ENCODE measurements around the gene EFCAB6.

DNA sequence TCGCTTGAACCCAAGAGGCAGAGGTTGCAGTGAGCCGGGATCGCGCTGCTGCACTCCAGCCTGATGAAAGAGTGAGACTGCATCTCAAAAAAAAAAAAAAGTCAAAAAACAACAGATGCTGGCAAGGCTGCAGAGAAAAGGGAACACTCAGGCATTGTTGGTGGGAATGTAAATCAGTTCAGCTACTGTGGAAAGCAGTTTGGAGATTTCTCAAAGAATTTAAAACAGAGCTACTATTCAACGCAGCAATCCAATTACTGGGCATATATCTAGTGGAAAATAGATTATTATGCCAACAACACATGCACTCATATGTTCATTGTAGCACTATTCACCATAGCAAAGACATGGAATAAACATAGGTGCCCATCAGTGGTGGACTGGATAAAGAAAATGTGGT is 89.7 kb downstream of the EFCAB6 start:
- TF ChIP-seq, protein P1, sequence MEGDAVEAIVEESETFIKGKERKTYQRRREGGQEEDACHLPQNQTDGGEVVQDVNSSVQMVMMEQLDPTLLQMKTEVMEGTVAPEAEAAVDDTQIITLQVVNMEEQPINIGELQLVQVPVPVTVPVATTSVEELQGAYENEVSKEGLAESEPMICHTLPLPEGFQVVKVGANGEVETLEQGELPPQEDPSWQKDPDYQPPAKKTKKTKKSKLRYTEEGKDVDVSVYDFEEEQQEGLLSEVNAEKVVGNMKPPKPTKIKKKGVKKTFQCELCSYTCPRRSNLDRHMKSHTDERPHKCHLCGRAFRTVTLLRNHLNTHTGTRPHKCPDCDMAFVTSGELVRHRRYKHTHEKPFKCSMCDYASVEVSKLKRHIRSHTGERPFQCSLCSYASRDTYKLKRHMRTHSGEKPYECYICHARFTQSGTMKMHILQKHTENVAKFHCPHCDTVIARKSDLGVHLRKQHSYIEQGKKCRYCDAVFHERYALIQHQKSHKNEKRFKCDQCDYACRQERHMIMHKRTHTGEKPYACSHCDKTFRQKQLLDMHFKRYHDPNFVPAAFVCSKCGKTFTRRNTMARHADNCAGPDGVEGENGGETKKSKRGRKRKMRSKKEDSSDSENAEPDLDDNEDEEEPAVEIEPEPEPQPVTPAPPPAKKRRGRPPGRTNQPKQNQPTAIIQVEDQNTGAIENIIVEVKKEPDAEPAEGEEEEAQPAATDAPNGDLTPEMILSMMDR (conservative IDR thresholded peaks at IDR 0.05; ENCODE audit: low read length): no peak
- no peak for TF ChIP-seq EZH2phosphoT487 (IDR thresholded peaks at IDR 0.05; ENCODE audit: borderline replicate concordance, low read depth, low read length)
